Measurements from ENCODE around the gene MPIG6B. TPM values are rescaled to one million over a fixed set of nuclear protein-coding genes. Genes with fewer than 3 reads are reported as not detected.

Gene MPIG6B
- total RNA-seq, 1 experiment from 2014 or later = not detected

GRCh38 chr6:31734821-31735406, 11.7 kb downstream of the MPIG6B start:
- CTCF ChIA-PET = interaction anchor here (0.6 to 1.3 kb wide), 2 partner anchors 51 to 95 kb away, joined by 3 read pairs; no protein-coding TSS in a partner anchor

GRCh38 chr6:31736021-31736767, 13.0 kb downstream of the MPIG6B start, which contains the start of gene CLIC1:
CLIC1 (minus strand) TSS chr6:31736530; CDS start chr6:31736300, 230 bp downstream.
- Mint-ChIP-seq H3K9me3 (ENCODE audit: unreplicated experiment) (no peaks in the 10 kb centered on the region), H3K27me3 (ENCODE audit: insufficient read depth, unreplicated experiment) (no peaks in the 10 kb centered on the region), H3K4me3 (ENCODE audit: unreplicated experiment) (peak within 1 kb of the TSS; percentile 95), H3K36me3 (ENCODE audit: insufficient read depth, unreplicated experiment) (peaks cover 32% of the 10 kb centered on the region), H3K27ac (ENCODE audit: low read depth, unreplicated experiment) (peak within 1 kb of the TSS; percentile 81), H3K4me1 (ENCODE audit: insufficient read depth, unreplicated experiment) (peaks cover 40% of the 10 kb centered on the region)
- BruUV-seq (replicated peaks) = TSS peak; percentile 75
- TF ChIP-seq CTCF (IDR thresholded peaks at IDR 0.05; ENCODE audit: unreplicated experiment) = no peak
- POLR2A ChIA-PET = interaction anchor here (0.6 to 11.8 kb wide), 29 partner anchors 9 to 235 kb away, joined by 3 to 95 read pairs (median 6); partner anchors contain the start of genes ABHD16A, BAG6, C6orf47 and CSNK2B
- CTCF ChIA-PET = interaction anchor here (0.6 to 1.7 kb wide), 8 partner anchors 21 to 115 kb away, joined by 3 to 6 read pairs (median 4); partner anchors contain the start of gene HSPA1B
- DNase-seq (ENCODE audit: unreplicated experiment) = peak; percentile 87
- intact Hi-C loops (cut with micrococcal nuclease) = no loop called here

More at GRCh38 chr6:31734821-31735406, 11.7 kb downstream of the MPIG6B start:
- BruUV-seq (replicated peaks) = no TSS peak
- POLR2A ChIA-PET = interaction anchor here (0.5 to 11.8 kb wide), 19 partner anchors 18 to 1690 kb away, joined by 3 to 95 read pairs (median 10); partner anchors contain the start of genes ABHD16A, BAG6, C6orf47 and CSNK2B
- Mint-ChIP-seq H3K36me3 (ENCODE audit: insufficient read depth, unreplicated experiment) (peaks cover 43% of the 10 kb centered on the region), H3K9me3 (ENCODE audit: unreplicated experiment) (no peaks in the 10 kb centered on the region), H3K4me3 (ENCODE audit: unreplicated experiment) (peak overlapping the region; percentile 95), H3K27ac (ENCODE audit: low read depth, unreplicated experiment) (peak overlapping the region; percentile 81), H3K27me3 (ENCODE audit: insufficient read depth, unreplicated experiment) (no peaks in the 10 kb centered on the region), H3K4me1 (ENCODE audit: insufficient read depth, unreplicated experiment) (peaks cover 30% of the 10 kb centered on the region)
- intact Hi-C loops (cut with micrococcal nuclease) = no loop called here
- TF ChIP-seq CTCF (IDR thresholded peaks at IDR 0.05; ENCODE audit: unreplicated experiment) = no peak
- DNase-seq (ENCODE audit: unreplicated experiment) = peak; percentile 79

GRCh38 chr6:31736768-31737314, 13.7 kb downstream of the MPIG6B start:
- Mint-ChIP-seq H3K27ac (ENCODE audit: low read depth, unreplicated experiment) (peak overlapping the region; percentile 81), H3K9me3 (ENCODE audit: unreplicated experiment) (no peaks in the 10 kb centered on the region), H3K36me3 (ENCODE audit: insufficient read depth, unreplicated experiment) (peaks cover 26% of the 10 kb centered on the region), H3K27me3 (ENCODE audit: insufficient read depth, unreplicated experiment) (no peaks in the 10 kb centered on the region), H3K4me3 (ENCODE audit: unreplicated experiment) (peak overlapping the region; percentile 95), H3K4me1 (ENCODE audit: insufficient read depth, unreplicated experiment) (peaks cover 40% of the 10 kb centered on the region)
- ChIA-PET CTCF (interaction anchor here (0.6 to 1.7 kb wide), 8 partner anchors 20 to 102 kb away, joined by 3 to 5 read pairs (median 4); partner anchors contain the start of genes HSPA1A, HSPA1B and HSPA1L), POLR2A (interaction anchor here (0.9 to 11.8 kb wide), 23 partner anchors 10 to 195 kb away, joined by 3 to 95 read pairs (median 7); partner anchors contain the start of genes ABHD16A, BAG6, CSNK2B and DDX39B)
- no peak for TF ChIP-seq CTCF (IDR thresholded peaks at IDR 0.05; ENCODE audit: unreplicated experiment)
- no TSS peak for BruUV-seq (replicated peaks)
- DNase-seq (ENCODE audit: unreplicated experiment) = no peak
- intact Hi-C loops (cut with micrococcal nuclease) = no loop called here
